NOMO-1 (cell line): ENCODE results near the gene KIF1C.

Experiments used
- DNase-seq, 2 experiments: peaks; one replicate each; lab custom pipeline; 2025; ENCODE audit not compliant: unreplicated experiment in 2 of 2; lab: John Stamatoyannopoulos, UW

Gene KIF1C

DNA sequence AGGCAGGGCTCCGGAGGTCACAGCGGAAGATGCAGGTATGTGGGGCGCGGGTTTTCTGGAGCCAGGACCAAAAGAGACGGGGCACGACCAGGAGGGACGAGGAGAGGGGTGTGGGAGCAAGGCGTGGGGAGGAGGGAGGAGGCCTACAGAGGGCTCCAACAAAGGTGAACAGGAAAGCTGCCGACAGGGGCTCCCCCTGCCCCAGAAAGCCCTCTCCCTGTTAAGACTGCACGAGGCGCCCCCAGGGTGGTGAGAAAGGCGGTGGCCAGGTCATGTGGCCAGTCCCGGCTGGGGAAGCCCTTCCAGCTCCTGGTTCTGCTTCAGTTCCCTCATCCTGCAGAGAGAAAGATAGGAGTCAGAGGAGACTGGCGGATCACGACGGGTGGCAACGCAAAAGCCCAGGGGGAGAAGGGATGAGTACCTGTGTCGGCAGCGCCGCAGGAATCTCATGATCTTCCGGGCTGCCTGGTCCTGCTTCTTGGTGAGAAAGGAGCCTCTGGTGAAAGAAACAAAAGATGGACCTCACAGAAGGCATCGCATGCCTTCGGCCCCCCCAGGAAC, 29.2 kb upstream of the KIF1C start:
- no peak for DNase-seq

- DNase-seq: no peak
Measured at GRCh38 chr17:4969047-4969550, 28.7 kb upstream of the KIF1C start.

- no peak for DNase-seq
Measured at GRCh38 chr17:4969551-4970173, 28.1 kb upstream of the KIF1C start.

- no peak for DNase-seq
Measured at GRCh38 chr17:4970273-4970672, 27.5 kb upstream of the KIF1C start.

GRCh38 chr17:4971826-4972225, 25.9 kb upstream of the KIF1C start:
- DNase-seq: no peak

- DNase-seq: no peak
Measured at GRCh38 chr17:4972322-4972721, 25.4 kb upstream of the KIF1C start.

GRCh38 chr17:4972752-4973151, 25.0 kb upstream of the KIF1C start:
- no peak for DNase-seq

- no peak for DNase-seq
Measured at GRCh38 chr17:4973256-4974114, 24.3 kb upstream of the KIF1C start.

DNA sequence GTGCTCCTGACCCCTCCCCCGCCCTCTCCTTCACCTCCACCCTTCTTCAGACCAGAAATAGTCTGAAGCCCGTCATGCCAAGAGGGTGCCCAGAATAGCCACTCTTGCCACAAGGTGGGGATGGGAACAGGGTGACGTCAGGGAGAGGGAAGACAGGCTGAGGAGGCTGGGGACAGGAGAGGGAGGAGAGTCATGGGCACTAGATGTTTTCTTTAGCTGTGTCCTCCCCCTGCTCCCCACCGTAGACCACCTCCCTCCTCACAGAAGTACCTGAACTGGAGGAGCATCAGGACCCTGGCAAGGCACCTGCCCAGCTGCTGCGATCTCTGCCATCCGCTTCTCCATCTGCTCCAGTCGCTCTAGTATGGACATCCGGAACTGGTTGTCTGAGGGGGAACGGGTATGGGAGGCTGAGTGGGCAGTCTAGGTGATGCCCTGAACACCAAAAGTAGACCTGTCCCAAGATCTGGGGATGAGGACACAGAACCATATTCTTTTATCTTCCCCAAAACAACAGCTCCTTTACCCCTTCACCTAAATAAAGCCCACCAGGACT, 23.6 kb upstream of the KIF1C start:
- no peak for DNase-seq

DNA sequence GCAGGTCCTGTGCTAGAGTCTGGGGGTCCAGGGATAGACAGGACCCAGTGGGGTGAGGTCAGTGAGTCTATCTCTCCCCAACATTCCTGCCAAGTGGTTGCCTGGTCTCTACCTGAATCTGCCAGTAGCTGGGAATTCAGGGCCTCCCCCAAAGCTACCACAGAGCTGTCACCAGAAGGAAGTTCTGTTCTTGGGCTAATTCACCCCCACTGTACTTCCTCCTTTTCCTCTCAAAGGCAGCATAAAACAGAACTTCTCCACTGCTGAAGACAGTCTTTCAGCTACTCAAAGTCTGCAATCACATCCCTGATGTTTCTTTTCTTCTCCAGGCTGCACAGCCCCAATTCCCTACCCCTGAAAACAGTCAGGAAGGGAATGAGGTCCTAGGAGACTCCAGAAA, 19.0 kb upstream of the KIF1C start:
- DNase-seq: peak; percentile 61 to 81

- no peak for DNase-seq
Measured at GRCh38 chr17:4980644-4981216, 17.0 kb upstream of the KIF1C start.

- DNase-seq: no peak
Measured at GRCh38 chr17:4982305-4982704, 15.4 kb upstream of the KIF1C start.

DNA sequence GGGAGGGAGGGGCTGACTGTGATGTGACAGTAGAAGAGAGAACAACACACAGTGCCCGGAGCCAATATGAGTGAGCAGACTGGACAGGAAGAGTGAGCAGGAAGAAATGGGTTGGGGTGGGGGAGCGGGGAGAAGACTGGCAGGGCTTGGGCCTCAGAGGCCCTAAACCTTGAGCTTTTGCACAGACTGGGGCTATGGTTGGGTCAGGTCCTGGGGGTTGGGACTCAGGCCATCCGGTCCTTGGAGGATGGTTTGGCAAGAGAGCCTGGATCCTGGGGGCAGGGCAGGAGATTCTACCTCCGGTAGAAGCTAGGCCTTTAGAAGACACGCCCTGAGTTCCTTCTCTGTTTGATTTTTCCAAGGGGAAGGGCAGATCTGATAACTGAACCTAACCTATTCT, 11.3 kb upstream of the KIF1C start:
- no peak for DNase-seq

GRCh38 chr17:4986951-4987766, 10.6 kb upstream of the KIF1C start, which contains the start of gene CAMTA2:
TSS of gene CAMTA2 (minus strand) at chr17:4987675. CDS start at chr17:4986222, 1,453 bp downstream.
- DNase-seq: peak; percentile 75 to 85

DNA sequence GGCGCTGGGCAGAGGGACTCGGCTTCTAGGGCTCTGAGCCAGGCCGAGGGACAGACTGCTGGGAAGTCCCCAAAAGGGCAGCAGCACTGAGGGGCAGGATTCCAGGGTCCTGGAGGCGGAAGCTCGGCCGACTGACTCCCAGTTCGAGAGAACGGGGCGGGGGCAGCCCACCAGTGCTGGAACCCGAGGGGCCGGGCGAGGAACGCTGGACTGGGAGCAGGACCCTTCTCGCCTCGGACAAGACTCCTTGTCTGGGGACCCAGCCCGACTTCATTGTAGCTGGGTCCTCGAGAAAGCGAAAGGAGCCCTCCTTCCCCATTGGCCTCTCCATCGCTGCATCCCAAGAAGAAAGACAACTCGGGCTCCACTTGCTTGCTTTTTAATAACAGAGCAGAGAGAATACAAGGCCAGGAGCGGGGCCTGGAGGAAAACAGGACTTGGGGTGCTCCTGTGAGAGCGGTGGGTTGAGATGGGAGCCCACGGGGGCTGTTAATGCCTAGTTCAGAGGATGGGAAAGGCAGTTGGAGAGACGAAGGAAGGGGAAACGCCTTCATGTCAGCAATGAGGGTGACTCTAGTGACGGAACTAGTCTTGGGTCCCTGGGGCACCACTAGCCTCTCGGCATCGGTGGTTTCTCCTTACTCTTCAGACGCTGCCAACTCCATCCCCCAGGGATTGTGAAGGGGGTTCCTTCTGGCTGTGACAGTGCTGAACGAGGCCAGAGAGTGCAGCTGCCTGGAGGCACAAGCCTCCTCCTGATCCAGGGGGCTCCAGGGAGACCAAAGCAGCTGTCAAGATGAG, 9.8 kb upstream of the KIF1C start:
- peak in 1 of 2 experiments; percentile 27 for DNase-seq

- DNase-seq: no peak
Measured at GRCh38 chr17:4994081-4994595, 3.6 kb upstream of the KIF1C start.

DNA sequence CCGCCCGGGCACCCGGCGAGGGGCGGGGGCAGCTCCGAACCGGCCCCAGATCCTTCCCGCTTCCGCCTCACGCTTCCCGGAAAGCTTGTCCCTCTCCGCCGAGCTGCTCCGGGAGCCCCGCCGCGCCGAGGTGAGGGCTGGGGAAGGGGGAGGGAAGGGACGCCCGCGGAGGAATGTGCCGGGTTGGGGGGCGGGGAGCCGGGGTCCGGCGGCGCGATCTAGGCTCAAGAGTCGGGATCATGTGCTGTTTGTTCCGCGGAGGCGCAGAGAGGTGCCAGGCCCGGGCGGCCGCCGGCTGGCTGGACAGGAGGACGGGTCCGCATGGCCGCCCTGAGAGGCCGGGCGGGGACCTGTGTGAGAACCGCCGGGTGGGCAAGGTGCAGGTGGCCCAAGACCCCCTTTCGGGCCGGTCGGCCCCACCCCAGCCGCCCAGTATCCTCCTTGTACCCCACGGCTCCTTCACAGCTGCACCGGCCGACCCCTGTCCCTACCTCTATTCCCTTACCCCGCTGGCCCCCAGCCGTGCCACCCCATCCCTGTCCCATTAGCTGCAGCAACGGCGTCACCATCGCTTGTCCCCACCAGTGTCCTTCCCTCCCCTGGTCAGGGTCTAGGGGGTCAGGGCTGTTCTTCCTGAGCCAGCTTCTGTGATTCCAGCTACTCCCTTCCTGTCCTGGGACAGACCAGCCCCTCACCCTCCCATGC, 429 bp downstream of the KIF1C start:
- DNase-seq: peak in 1 of 2 experiments; percentile 54

DNA sequence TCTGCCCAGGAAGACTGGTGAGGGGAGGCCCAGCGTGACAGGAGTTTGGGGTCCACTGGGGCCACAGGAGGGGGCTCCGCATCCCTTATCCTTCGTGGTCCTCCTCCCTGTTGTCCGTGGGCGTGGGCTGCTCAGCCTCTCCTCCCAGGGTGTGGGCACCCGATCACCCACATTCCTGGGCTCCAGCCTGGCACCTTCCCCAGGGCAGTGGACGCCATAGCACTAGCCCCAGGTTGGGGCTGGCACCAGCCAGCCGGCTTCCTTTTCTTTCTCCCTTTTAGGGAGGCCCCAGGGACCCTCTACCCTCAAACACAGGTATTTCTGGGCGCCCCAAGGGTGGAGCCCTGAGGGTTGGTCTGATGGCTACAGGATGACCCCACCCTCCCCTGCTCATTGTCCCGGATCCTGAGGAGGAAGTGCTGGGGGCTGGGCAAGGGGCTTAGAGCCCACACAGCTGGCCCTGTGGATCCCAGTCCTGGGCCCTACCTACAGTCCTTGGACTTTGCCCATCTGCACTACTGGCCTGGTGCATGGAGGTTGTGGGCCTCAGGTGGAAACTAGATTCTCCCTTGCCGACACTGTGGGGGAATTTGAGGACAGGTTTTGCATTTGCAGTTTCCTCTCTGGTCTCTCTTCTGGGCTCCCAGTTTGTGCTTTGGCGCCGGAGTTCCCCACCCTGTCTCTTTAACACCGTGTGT, 1.1 kb downstream of the KIF1C start:
- no peak for DNase-seq
